Stromal cell of bone marrow (primary cell): Measurements from ENCODE around the gene CCDC110.
A peak's percentile ranks its signal among the peaks of the same experiment; 100 is the strongest.
"Not testable (repeated sequence)": the region's sequence is repeated elsewhere in the genome, so short reads cannot be mapped to it uniquely, and the experiment has no call there.

ENCODE experiments used
- DNase-seq: peaks from one replicate; pipeline ENCODE4 v3.0.0-alpha.2; 2012; ENCODE audit warnings: low read depth

CCDC110 gene

GRCh38 chr4:185471235-185472102 is at the start of gene CCDC110:
Gene CCDC110, minus strand, starts transcription at chr4:185471733. Its CDS starts 50 bp downstream, at chr4:185471683.
- DNase-seq = peak; percentile 84

GRCh38 chr4:185520119-185520518 is 48.6 kb upstream of the CCDC110 start:
- DNase-seq = no peak

- no peak for DNase-seq
Measured at GRCh38 chr4:185518494-185518893, 47.0 kb upstream of the CCDC110 start.

GRCh38 chr4:185518069-185518468 is 46.5 kb upstream of the CCDC110 start:
- DNase-seq = no peak

GRCh38 chr4:185515248-185515647 is 43.7 kb upstream of the CCDC110 start:
- no peak for DNase-seq

- no peak for DNase-seq
Measured at GRCh38 chr4:185514182-185514697, 42.7 kb upstream of the CCDC110 start.

- DNase-seq = no peak
Measured at GRCh38 chr4:185513489-185514181, 42.1 kb upstream of the CCDC110 start.

- peak; percentile 30 for DNase-seq
Measured at GRCh38 chr4:185512516-185512915, 41.0 kb upstream of the CCDC110 start.

GRCh38 chr4:185511243-185511642 is 39.7 kb upstream of the CCDC110 start:
- DNase-seq = not testable (repeated sequence)

- no peak for DNase-seq
Measured at GRCh38 chr4:185510806-185511205, 39.3 kb upstream of the CCDC110 start.

- no peak for DNase-seq
Measured at GRCh38 chr4:185508181-185508580, 36.6 kb upstream of the CCDC110 start.

- DNase-seq = no peak
Measured at GRCh38 chr4:185506422-185506821, 34.9 kb upstream of the CCDC110 start.

GRCh38 chr4:185504098-185505047 is 32.8 kb upstream of the CCDC110 start:
- DNase-seq = no peak

- DNase-seq = no peak
Measured at GRCh38 chr4:185502386-185502785, 30.9 kb upstream of the CCDC110 start.

GRCh38 chr4:185500576-185500975 is 29.0 kb upstream of the CCDC110 start:
- no peak for DNase-seq

- DNase-seq = no peak
Measured at GRCh38 chr4:185500035-185500434, 28.5 kb upstream of the CCDC110 start.

GRCh38 chr4:185488650-185489049 is 17.1 kb upstream of the CCDC110 start:
- DNase-seq = no peak

GRCh38 chr4:185481401-185481800 is 9.9 kb upstream of the CCDC110 start:
- DNase-seq = no peak

- DNase-seq = no peak
Measured at GRCh38 chr4:185480016-185480732, 8.6 kb upstream of the CCDC110 start.

- no peak for DNase-seq
Measured at GRCh38 chr4:185479507-185479971, 8.0 kb upstream of the CCDC110 start.

- DNase-seq = no peak
Measured at GRCh38 chr4:185473247-185473646, 1.7 kb upstream of the CCDC110 start.
